Measurements from ENCODE around the gene SNX9. TPM values are rescaled to one million over a fixed set of nuclear protein-coding genes. Genes with fewer than 3 reads are reported as not detected.

Gene SNX9
- total RNA-seq, result 53.4 TPM in 2 replicates

GRCh38 chr6:157823001-157823527 lies at the start of gene SNX9:
Gene SNX9 (plus strand): TSS chr6:157823246. CDS start chr6:157823435, 189 bp downstream.
- no peaks in the 10 kb centered on the region for H3K9me3 Mint-ChIP-seq
- H3K27me3 Mint-ChIP-seq (ENCODE audit: insufficient read depth), result peaks cover 41% of the 10 kb centered on the region
- peaks cover 48% of the 10 kb centered on the region for H3K4me1 Mint-ChIP-seq (ENCODE audit: low read depth)
- peak within 1 kb of the TSS; percentile 93 for H3K4me3 Mint-ChIP-seq
- intact Hi-C loops (cut with micrococcal nuclease), result no loop called here
- peaks cover 8% of the 10 kb centered on the region for H3K36me3 Mint-ChIP-seq (ENCODE audit: low read depth)
- DNase-seq (ENCODE audit: low spot score), result peak; percentile 55
- peak within 1 kb of the TSS; percentile 97 for H3K27ac Mint-ChIP-seq

GRCh38 chr6:157773248-157773773 lies 49.7 kb upstream of the SNX9 start:
- H3K4me3 Mint-ChIP-seq, result peak overlapping the region; percentile 19
- H3K27me3 Mint-ChIP-seq (ENCODE audit: insufficient read depth), result peaks cover 27% of the 10 kb centered on the region
- H3K4me1 Mint-ChIP-seq (ENCODE audit: low read depth), result peaks cover 23% of the 10 kb centered on the region
- intact Hi-C loops (cut with micrococcal nuclease), result no loop called here
- peaks cover 7% of the 10 kb centered on the region for H3K36me3 Mint-ChIP-seq (ENCODE audit: low read depth)
- peak overlapping the region; percentile 54 for H3K27ac Mint-ChIP-seq
- DNase-seq (ENCODE audit: low spot score), result no peak
- H3K9me3 Mint-ChIP-seq, result peaks cover 7% of the 10 kb centered on the region

- Mint-ChIP-seq H3K36me3 (ENCODE audit: low read depth) (peaks cover 4% of the 10 kb centered on the region), H3K9me3 (peaks cover 7% of the 10 kb centered on the region), H3K27ac (peak overlapping the region; percentile 54), H3K4me1 (ENCODE audit: low read depth) (peaks cover 14% of the 10 kb centered on the region), H3K4me3 (no peak overlapping the region), H3K27me3 (ENCODE audit: insufficient read depth) (peaks cover 34% of the 10 kb centered on the region)
- DNase-seq (ENCODE audit: low spot score), result no peak
- intact Hi-C loops (cut with micrococcal nuclease), result no loop called here
Measured at GRCh38 chr6:157774153-157775135, 48.6 kb upstream of the SNX9 start.

DNA sequence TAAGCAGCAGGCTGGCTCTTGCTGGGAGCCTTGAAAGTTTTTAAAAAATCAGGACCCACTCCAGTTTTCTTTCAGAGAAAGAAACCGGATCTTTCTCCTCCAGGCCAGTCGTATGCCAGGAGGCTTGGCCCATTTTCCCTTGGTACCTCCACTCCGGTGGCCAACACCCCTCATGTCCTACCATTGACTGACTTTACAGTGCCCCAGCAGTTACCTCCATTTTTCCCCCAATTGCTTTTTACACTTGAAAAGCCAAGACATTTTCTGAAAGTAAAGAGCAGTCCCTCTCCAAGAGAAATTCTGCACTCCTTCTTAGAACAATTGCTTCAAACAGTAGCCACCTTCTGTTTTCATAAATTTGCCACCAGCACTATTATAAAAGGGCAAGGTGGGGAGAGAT lies 47.7 kb upstream of the SNX9 start:
- DNase-seq (ENCODE audit: low spot score), result no peak
- peaks cover 2% of the 10 kb centered on the region for H3K36me3 Mint-ChIP-seq (ENCODE audit: low read depth)

DNA sequence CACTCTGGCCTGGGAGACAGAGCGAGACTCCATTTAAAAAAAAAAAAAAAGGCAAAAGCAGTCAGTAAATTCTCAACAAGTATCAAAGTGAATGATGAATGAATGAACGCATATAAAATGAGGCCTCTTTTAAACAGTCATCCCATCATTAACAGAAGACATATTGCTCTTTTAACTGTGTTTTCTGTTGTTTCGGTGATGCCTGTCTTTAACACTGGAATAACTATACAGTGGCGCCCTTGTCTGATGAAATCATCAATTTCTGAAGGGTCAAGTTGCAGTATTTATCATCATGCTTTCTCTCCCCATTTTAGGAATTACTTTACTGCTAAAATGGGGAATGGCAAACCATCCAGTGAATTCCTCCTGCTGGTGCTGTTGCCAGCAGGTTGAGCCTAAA lies 45.7 kb upstream of the SNX9 start:
- Mint-ChIP-seq H3K4me1 (ENCODE audit: low read depth) (peaks cover 7% of the 10 kb centered on the region), H3K36me3 (ENCODE audit: low read depth) (peaks cover 2% of the 10 kb centered on the region), H3K4me3 (no peak overlapping the region), H3K27me3 (ENCODE audit: insufficient read depth) (peaks cover 48% of the 10 kb centered on the region), H3K27ac (no peak overlapping the region), H3K9me3 (peaks cover 14% of the 10 kb centered on the region)
- intact Hi-C loops (cut with micrococcal nuclease), result no loop called here
- no peak for DNase-seq (ENCODE audit: low spot score)

More for the DNA sequence above, 47.7 kb upstream of the SNX9 start:
- Mint-ChIP-seq H3K9me3 (peaks cover 7% of the 10 kb centered on the region), H3K27ac (no peak overlapping the region), H3K4me3 (no peak overlapping the region), H3K4me1 (ENCODE audit: low read depth) (peaks cover 7% of the 10 kb centered on the region), H3K27me3 (ENCODE audit: insufficient read depth) (peaks cover 41% of the 10 kb centered on the region)
- intact Hi-C loops (cut with micrococcal nuclease), result no loop called here

GRCh38 chr6:157778719-157779118 lies 44.3 kb upstream of the SNX9 start:
- DNase-seq (ENCODE audit: low spot score), result no peak
- H3K4me3 Mint-ChIP-seq, result no peak overlapping the region
- intact Hi-C loops (cut with micrococcal nuclease), result no loop called here
- no peaks in the 10 kb centered on the region for H3K36me3 Mint-ChIP-seq (ENCODE audit: low read depth)
- H3K4me1 Mint-ChIP-seq (ENCODE audit: low read depth), result peaks cover 2% of the 10 kb centered on the region
- H3K27ac Mint-ChIP-seq, result no peak overlapping the region
- peaks cover 10% of the 10 kb centered on the region for H3K9me3 Mint-ChIP-seq
- peaks cover 50% of the 10 kb centered on the region for H3K27me3 Mint-ChIP-seq (ENCODE audit: insufficient read depth)

DNA sequence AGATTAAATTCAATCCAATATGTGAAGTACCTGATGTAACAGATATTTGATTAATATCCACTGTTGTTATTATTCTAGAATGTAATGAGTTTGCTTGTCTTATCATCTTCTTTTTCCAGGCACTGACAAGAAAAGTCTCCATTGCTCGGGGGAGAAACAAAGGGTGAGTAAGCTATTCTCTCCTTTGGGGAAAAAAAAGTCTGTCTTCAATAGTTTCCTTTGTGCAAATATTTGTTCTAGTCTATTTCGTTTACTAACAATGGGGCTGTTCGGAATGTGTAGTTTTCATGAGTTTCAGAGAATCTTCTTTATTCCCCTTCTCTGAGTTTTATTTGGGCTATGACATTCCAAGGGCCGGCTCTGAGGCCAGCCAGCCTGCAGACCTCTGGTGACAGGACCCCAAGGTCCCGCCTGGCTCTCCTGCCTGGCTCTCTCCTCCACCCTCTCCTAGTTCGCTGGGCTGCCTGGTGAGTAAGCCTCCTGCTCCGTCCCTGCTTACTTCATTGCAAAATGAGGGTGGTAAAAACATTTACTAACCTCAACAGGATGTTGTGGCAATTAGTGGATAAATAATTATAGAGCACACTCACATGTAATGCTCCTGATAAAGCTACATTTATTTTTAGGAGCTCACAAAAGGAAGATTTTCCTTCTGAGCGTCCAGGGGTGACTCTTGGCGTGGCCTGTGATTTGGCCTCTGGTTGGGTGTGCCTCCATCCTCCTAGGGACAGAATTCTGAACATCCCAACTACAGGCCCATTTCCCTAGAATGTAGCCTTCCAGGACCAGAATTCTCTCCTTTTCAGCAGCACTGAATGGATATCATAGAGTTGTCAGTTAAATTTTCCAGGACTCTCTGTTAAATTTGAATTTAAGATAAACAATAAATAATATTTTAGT lies 43.1 kb upstream of the SNX9 start:
- Mint-ChIP-seq H3K27me3 (ENCODE audit: insufficient read depth) (peaks cover 46% of the 10 kb centered on the region), H3K27ac (no peak overlapping the region)
- intact Hi-C loops (cut with micrococcal nuclease), result no loop called here

GRCh38 chr6:157785636-157786035 lies 37.4 kb upstream of the SNX9 start:
- H3K27ac Mint-ChIP-seq, result no peak overlapping the region
- peaks cover under 1% of the 10 kb centered on the region for H3K4me1 Mint-ChIP-seq (ENCODE audit: low read depth)
- intact Hi-C loops (cut with micrococcal nuclease), result no loop called here

More for the DNA sequence above, 43.1 kb upstream of the SNX9 start:
- Mint-ChIP-seq H3K36me3 (ENCODE audit: low read depth) (no peaks in the 10 kb centered on the region), H3K9me3 (peaks cover 7% of the 10 kb centered on the region), H3K4me3 (no peak overlapping the region), H3K4me1 (ENCODE audit: low read depth) (no peaks in the 10 kb centered on the region)
- no peak for DNase-seq (ENCODE audit: low spot score)

DNA sequence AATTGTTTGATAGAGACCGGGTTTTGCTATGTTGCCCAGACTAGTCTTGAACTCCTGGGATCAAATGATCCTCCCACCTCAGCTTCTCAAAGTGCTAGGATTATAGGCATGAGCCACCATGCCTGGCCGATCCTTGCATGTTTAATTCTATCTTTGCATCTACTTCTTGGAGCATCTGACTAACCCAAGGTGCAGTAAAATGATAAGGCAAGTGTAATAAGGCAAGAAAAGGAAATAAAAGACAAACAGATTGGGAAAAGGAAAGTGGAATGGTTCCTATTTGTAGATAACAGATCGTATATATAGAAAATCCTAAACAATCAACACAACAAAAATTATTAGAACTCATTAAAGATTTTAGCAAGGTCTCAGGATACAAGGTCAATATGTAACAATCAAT lies 36.8 kb upstream of the SNX9 start:
- no peak overlapping the region for H3K27ac Mint-ChIP-seq
- peaks cover 34% of the 10 kb centered on the region for H3K27me3 Mint-ChIP-seq (ENCODE audit: insufficient read depth)
- intact Hi-C loops (cut with micrococcal nuclease), result no loop called here
- no peaks in the 10 kb centered on the region for H3K36me3 Mint-ChIP-seq (ENCODE audit: low read depth)
- H3K9me3 Mint-ChIP-seq, result peaks cover 7% of the 10 kb centered on the region
- H3K4me3 Mint-ChIP-seq, result no peak overlapping the region
- DNase-seq (ENCODE audit: low spot score), result no peak
- H3K4me1 Mint-ChIP-seq (ENCODE audit: low read depth), result peaks cover 6% of the 10 kb centered on the region

More at GRCh38 chr6:157785636-157786035, 37.4 kb upstream of the SNX9 start:
- H3K4me3 Mint-ChIP-seq, result no peak overlapping the region
- DNase-seq (ENCODE audit: low spot score), result no peak
- peaks cover 7% of the 10 kb centered on the region for H3K9me3 Mint-ChIP-seq
- peaks cover 30% of the 10 kb centered on the region for H3K27me3 Mint-ChIP-seq (ENCODE audit: insufficient read depth)
- H3K36me3 Mint-ChIP-seq (ENCODE audit: low read depth), result no peaks in the 10 kb centered on the region

- H3K4me3 Mint-ChIP-seq, result no peak overlapping the region
- peaks cover 3% of the 10 kb centered on the region for H3K9me3 Mint-ChIP-seq
- H3K27me3 Mint-ChIP-seq (ENCODE audit: insufficient read depth), result peaks cover 30% of the 10 kb centered on the region
- no peak overlapping the region for H3K27ac Mint-ChIP-seq
- no peak for DNase-seq (ENCODE audit: low spot score)
- no peaks in the 10 kb centered on the region for H3K36me3 Mint-ChIP-seq (ENCODE audit: low read depth)
- intact Hi-C loops (cut with micrococcal nuclease), result no loop called here
- H3K4me1 Mint-ChIP-seq (ENCODE audit: low read depth), result peaks cover 7% of the 10 kb centered on the region
Measured at GRCh38 chr6:157787080-157787479, 36.0 kb upstream of the SNX9 start.

DNA sequence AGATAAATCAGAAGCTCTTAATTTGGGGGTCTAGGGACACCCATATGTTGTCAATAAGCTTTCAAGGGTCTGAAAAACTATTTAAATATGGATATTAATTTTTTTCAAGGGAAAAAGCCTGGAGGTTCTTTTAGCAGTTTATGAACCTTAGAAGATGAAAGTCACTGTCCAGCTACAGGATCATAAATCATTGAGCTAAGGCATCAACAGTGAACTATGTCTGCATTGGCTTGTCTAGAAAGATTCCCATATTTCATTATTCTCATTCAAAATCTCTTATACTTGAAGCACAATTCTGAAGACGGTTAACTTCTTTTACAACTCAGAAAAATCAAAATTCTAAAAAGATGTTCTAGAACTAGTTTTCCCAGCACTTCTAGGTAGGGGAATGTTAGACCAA lies 34.9 kb upstream of the SNX9 start:
- Mint-ChIP-seq H3K9me3 (no peaks in the 10 kb centered on the region), H3K27me3 (ENCODE audit: insufficient read depth) (peaks cover 27% of the 10 kb centered on the region), H3K36me3 (ENCODE audit: low read depth) (no peaks in the 10 kb centered on the region), H3K4me3 (no peak overlapping the region), H3K4me1 (ENCODE audit: low read depth) (peaks cover 7% of the 10 kb centered on the region), H3K27ac (no peak overlapping the region)
- DNase-seq (ENCODE audit: low spot score), result no peak
- intact Hi-C loops (cut with micrococcal nuclease), result no loop called here

GRCh38 chr6:157789297-157789696 lies 33.7 kb upstream of the SNX9 start:
- peaks cover 11% of the 10 kb centered on the region for H3K4me1 Mint-ChIP-seq (ENCODE audit: low read depth)
- intact Hi-C loops (cut with micrococcal nuclease), result no loop called here
- peaks cover 2% of the 10 kb centered on the region for H3K36me3 Mint-ChIP-seq (ENCODE audit: low read depth)
- peaks cover 6% of the 10 kb centered on the region for H3K9me3 Mint-ChIP-seq
- H3K27me3 Mint-ChIP-seq (ENCODE audit: insufficient read depth), result peaks cover 26% of the 10 kb centered on the region
- H3K27ac Mint-ChIP-seq, result no peak overlapping the region
- no peak for DNase-seq (ENCODE audit: low spot score)
- H3K4me3 Mint-ChIP-seq, result no peak overlapping the region
